Stimulated activated CD8-positive, alpha-beta memory T cell treated with anti-CD3 and anti-CD28 coated beads, Interleukin-7, amount 100 ng/mL, for 1 hour (primary cell): ENCODE measurements around the gene KCND3.

Experiments
- DNase-seq, 2 donors: peaks; one replicate each; pipeline ENCODE4 v3.0.0-alpha.2; 2020; ENCODE audit warnings: low read depth in 2 of 2

The KCND3 gene

DNA sequence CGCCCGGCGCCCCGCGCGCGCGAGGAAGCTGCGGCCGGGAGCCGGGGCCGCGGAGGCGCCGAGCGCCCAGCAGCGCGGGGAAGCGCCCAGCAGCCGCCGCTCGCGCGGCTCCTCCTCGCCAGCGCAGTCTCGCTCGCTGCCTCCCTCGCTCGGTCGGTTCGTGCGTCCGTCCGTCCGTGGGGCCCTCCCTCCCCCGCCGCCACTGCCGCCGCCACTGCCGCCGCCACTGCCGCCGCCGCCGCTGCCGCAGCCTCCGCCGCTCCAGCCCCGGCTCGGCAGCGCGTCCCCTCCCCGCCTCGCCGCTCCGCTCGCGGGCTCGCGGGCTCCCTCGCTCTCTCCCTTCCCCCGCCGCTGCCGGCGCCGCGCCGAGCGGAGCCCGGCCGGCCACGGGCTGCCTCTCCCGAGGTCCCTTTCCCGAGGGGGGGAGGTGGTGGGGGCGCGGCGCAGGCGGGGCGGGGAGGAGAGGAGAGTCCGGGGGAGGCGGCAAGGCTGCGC is at the start of gene KCND3:
Gene KCND3, minus strand, starts transcription at position 138 of the 495 bp plus-strand sequence.
- no peak for DNase-seq

DNA sequence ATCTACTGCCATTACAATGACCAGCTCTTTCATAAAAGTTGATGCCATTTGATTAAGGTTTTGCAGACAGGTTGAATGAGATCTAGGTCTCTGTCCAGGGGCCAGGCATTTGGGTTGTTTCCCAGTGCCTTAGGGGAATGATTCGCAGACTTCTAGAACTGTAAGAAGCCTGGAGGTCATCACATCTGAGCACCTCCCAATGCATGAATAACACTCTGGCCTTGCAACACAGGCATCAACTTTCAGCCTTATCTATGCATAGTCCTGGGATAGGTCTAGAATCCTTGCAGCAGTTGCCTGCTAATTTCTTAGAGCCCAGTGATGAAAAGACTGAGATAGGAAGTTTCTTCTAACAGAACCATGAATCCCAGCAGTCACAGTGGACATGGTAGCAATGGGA is 44.8 kb upstream of the KCND3 start:
- no peak for DNase-seq

DNA sequence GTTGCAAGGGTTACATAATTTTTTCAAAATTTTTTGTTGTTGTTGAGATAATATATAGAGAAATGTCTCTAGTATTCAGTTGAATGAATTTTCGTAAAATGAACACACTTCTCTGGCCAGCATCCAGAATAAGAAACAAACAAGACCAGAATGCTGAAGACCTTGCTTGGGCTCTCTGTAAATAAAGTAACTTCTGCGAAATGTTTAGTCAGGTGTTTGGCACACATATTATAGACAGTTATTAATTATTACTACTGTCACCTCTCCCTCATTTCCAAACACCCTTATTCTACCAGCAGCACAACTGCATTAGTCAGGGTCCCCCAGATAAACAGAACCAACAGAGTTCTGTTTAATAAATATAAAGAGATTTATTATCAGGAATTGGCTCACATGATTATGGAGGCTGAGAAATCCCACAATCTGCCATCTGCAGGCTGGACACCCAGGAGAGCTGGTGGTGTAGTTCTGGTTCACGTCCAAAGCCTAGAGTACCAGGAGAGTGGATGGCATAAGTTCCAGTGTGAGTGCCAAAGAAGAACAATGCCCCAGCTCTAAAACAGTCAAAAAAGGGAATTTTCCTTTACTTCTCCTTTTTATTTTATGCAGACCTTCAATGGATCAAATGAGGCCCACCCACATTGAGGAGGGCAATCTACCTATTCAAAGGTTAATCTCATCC is 44.1 kb upstream of the KCND3 start:
- no peak for DNase-seq

DNA sequence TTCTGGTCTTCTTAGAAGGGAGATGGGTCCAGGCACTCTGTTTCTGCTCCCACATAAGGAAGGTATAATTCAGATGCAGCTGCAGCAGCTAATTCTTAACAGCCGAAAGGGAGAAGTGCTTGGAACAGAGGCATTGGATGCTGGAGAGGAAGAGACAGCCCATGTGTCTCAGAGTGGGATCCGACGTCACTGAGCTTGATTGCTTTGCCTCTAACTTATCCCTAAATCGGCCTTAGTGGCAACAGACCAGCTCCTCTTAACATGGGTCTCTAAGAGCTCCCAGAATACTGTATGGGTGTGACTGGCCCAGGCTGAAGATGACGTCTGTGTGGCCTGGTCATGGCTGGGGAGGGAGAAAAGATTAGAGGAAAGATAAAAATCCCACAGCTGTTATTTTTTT is 40.7 kb upstream of the KCND3 start:
- no peak for DNase-seq

DNA sequence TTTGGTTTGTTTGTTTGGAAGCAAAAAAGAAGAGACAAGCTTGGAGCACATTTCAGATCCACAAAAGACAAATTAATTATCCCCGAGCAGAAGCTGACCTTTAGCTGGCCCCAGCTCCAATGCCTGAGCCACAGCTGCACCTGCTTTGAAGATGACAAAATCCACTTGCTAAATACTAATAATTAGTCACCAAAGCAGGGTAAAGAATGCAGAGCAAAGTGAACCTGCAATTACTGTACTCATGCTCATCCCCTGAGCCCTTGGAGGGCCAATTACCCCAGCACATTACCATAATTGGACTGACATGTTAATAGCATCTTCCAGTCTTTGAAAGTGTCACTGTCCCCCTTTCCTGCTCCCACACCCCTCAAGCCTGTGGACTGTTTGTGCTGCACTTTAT is 38.2 kb upstream of the KCND3 start:
- no peak for DNase-seq

DNA sequence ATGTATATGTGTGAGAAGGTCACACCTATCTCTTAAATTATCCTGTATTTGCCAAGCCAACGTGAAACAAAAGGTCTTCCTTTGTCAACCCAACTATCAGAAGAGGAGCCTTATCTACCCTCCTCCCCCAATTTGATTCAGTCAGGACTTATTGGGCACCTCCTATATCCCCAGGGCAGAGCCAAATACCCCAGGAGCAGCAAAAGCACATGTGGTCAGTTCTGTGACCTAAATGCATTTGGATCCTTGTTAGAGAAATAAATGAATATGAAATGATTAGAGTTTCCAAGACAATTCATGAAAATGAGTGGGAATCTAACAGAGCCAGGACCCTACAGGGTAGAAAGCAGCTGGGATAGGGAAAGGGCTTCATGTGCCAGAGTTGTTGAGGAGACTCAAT is 37.0 kb upstream of the KCND3 start:
- no peak for DNase-seq

DNA sequence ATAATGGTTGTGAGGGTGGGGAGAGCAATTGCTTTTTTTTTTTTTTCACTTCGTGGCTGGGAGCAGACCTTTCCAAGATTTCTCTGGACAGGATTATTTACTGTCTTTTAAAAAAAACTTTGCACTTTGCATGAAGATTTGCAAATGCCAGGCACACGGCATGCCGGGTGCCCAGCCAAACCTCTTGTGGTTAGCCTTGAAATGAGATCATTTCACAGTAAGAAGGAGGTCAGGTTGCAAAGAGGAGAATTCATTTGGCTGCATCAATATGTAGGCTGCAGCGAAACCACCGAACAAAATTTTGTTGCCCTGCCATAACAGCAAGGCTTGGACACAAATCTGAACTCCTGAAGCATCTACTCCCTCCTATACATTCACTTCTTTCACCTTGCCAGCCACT is 36.5 kb upstream of the KCND3 start:
- DNase-seq = no peak

DNA sequence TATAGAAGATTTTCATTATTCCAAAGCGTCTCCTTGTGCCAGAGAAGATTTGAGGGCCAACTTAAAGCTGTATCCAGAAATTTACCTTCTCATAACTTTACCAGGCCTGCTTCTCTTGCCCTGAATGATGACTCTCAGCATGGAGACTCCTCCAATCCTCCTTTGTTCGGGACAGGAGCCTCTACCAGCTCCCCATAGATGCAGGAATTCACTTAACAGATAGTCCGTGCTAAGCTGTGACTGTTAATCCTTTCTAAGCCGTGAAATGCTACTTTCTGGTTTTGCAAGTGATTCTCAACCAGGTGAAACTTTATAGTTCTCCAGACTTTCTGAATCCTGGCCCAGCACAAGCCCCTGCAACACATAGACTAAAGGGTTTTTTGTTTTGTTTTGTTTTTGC is 31.8 kb upstream of the KCND3 start:
- DNase-seq = no peak

DNA sequence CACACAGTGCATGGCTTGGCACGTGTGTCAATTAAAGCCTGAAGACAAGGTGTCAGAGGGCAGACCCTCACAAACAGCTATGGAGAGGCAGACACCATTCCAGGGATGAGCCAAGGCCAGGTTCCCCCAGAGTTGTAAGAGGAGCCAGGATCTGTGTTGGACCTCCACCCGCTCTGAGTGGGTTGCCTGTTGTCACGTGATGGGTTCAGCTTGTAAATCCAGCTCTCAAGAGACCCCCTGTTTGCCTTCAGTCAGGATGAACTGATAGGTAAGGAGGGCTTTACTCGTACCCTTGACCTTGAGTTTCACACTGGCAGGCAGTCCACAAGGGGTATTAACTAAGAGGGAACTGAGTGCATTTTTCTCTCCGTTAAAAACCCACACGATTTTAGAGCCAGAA is 27.7 kb upstream of the KCND3 start:
- DNase-seq = no peak

DNA sequence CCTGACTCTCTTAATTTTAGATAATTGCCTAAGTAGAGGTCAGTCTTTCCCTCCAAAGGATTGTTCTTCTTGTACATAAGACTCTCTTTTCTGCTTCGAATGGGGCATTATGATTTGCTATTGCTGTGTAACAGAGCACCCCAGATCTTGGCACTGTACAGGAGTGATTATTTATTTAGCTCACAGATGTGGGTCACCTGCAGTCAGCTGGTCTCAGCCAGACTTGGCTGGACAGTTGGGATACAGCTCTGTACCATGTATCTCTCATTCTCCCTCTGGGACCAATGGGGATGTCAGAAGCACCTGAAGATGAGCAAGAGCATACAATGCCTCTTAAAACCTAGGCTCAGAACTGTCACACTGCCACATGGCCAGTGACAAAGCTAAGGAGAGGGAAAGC is 23.4 kb upstream of the KCND3 start:
- DNase-seq = no peak

DNA sequence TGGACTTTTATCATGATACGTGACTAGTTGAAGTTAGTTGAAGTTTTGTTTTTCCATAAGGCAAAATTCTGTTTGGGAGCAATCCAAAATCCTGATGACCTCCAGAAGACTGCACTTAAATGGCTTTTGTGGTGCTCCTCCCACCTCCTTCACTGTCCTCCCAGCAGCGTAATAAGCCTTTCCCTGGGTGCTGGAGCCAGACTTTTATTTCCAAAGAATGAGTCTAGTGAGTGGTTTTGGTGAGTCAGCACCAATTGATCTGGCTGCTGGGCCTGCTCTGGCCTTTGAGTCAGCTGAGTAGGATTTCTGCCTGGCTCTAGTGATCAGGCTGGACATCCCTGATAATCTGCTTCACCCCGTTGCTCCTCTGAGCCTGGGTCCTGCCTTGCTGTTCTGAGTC is 21.7 kb upstream of the KCND3 start:
- no peak for DNase-seq

DNA sequence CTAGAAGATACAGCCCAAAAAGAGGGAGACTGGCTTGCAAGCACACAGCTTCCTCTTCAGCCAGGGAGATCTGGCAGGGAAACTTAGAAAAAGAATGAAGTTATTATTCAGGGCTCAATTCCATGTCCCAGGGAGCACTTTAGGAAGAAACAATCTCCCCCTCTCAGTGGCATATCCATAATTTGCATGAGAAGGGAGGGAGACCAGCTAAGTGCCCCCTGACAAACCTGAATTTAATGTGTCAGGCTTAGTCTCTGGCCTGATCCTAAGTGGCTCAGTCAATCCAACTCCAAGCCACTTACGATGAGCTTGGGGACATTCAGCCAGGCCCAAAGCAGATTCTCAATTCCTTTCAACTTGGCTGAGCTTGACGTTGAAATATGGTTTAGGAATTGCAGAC is 17.7 kb upstream of the KCND3 start:
- no peak for DNase-seq

DNA sequence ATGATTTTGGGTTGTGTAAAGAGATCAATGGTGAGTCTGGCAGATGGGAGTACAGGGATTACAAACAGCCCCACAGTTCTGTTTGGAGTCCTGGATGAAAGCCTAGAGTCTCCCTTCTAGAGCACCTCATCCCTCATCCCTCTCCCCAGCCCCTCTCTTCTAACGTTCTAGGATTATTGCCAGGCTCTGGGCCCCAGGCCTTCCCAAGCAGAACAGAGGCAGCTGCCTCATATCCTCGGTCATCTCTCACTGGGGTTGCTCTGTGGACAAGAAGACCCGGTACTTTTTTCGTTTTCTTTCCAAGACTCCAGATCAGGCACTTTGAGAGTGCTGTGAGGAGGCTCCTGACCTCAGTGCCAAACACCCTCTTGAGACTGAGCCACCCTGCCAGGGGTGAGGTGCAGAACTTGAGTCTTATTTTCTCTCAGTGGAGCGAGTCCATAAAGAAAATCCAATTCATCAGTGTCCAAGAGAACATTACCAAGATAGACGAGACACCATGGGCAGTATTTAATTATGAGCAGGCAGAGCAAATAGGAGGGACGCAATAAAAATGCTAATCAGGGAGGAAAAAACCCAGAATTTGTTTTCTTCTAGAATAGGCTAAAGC is 17.1 kb upstream of the KCND3 start:
- DNase-seq = no peak

DNA sequence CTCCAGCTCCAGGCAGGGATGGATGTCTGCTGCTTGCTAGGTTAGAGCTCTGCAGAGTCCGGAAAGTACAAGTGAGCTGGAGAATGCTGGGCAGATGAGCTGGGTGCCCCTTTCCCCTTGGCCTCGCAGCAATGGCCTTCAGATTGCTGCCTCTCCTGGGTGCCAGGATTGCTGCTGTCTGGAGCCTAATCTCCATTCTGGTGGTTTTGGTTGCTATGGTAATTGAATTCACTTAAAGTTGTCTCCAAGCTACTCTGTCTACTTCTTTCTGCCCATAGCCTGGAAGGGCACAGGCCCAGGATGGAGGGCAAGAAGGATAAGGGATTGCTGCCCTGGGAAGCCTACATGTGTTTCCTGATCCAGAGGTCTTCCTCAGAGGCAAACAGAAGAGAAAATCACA is 14.6 kb upstream of the KCND3 start:
- DNase-seq = no peak

DNA sequence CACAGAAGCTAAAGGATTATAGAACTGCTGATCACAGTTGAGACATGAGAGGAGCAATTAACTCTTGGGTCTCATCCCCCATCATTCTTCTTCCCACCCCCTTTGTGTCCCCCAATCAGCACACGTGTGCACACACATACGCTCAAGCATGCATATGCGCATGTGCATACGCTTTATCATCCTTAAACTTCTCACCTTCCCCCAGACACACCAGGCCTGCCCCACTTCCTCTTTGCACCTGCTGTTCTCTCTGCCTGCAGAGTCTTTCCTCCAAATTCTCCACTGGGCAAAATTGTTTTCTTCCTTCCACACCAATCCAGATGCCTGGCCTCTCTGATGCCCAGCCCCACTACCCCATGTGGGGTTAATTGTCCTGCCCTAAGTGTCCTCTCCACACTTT is 13.0 kb upstream of the KCND3 start:
- no peak for DNase-seq

DNA sequence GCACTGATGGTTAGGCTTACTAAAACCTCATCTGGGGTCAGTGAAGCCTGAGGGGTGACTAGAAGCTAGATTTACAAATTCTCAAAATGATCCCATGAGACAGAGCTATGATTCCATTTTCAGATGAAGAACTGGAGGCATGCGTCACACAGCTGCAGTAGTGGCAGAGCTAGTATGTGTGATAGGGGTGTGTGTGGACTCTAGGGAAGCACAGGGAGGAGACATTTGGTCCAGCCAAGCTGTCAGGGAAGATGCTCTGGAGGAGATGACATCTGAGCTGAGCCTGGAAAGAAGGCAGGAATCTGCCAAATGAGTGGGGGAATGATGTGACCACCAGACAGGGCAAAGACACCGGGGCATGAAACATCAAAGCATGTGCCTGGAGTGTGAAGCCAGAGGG is 12.0 kb upstream of the KCND3 start:
- no peak for DNase-seq

DNA sequence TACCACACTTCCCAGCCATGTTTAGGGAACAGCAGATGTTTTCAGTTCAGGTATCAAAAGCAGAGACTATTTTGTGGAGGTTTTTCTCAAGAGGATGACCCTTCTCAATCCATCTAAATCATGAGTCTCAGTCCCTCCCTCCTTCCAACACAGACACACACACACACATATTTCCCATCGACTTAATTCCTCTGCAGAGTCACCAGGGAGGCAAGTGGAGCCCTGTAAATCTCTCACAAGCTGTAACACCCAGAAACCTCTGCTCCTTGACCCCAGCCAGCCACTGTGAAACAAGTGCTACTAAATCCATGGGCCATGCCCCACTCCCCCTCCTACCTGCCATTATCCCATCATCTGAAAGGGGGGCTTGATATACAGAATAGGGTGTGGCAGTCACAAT is 10.6 kb upstream of the KCND3 start:
- no peak for DNase-seq

DNA sequence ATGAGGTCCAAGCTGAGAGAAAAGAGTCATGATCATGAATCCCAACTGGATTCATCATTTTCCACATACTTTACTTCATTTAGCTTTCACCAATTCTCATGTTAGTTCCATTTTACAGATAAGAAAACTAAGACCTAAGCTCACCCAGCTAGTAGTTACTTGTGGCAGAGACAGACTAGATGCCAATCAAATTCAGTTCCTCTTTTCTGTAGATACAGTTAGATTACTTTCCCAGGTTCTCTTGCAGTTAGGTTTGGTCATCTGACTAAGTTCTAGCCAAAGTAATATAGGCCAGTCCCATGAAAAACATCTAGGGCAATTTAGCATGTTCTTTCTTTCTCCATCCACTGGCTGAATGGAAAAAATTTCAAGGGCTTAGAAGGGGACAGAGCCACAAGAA is 8.9 kb upstream of the KCND3 start:
- no peak for DNase-seq

DNA sequence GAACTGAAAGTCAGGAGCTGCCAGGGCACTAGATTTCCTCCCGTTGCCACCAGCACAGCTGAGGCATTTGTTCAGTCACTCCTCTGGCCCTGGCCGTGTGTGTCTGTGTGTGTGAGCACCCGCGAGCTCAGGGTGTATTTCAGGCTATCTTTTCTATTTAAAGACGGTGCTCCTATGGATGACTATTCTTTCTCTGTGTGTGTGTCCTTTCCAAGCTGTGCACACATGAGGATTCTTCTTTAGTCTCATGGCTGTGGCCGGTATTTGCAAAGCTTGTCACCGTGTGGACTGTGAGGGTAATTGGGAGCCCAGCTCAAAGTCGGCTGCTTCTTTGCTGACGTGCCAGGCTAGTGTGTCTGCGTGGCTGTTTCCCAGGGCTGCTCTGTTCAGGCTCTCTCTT is 3.0 kb upstream of the KCND3 start:
- DNase-seq = no peak

DNA sequence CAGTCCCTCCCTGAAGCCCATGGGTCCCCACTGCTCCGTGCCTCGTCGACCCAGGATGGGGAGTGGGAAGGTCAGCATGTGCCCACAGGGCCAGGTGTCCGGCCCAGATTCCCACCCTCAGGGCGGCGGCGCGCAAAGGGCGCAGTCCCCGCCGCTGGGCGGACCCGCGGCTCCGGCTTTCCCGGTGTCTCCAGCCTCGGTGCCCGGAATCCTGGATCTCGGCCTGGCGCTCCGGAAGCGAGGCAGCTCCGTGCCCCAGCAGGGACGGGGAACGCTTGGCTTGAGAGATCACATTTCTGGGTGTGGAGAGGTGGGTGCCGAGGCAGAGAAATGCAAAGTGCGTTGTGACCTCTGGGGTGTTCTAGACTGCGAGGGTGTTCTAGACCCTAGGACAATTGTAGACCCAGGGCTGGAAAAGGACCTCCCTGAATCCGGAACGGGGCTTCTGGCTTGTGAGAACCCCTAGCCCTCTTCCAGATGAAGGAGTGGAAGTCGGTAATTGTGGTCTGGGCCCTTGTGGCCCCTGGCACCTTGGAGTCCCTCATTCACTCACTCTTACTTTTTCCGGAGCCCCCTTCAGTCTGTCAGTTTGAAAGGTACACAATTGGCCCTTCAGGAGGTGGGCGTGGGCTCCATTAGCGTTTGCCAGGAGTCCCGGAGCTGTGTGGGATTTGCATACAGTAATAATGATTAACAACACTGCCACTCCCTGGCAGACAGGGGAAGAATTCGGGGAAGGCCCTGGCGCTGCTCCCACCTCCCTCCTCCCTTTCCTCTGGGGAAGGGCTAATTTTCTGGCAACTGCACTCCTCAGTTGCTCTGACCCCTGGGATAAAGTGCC is 1.6 kb upstream of the KCND3 start:
- no peak for DNase-seq

DNA sequence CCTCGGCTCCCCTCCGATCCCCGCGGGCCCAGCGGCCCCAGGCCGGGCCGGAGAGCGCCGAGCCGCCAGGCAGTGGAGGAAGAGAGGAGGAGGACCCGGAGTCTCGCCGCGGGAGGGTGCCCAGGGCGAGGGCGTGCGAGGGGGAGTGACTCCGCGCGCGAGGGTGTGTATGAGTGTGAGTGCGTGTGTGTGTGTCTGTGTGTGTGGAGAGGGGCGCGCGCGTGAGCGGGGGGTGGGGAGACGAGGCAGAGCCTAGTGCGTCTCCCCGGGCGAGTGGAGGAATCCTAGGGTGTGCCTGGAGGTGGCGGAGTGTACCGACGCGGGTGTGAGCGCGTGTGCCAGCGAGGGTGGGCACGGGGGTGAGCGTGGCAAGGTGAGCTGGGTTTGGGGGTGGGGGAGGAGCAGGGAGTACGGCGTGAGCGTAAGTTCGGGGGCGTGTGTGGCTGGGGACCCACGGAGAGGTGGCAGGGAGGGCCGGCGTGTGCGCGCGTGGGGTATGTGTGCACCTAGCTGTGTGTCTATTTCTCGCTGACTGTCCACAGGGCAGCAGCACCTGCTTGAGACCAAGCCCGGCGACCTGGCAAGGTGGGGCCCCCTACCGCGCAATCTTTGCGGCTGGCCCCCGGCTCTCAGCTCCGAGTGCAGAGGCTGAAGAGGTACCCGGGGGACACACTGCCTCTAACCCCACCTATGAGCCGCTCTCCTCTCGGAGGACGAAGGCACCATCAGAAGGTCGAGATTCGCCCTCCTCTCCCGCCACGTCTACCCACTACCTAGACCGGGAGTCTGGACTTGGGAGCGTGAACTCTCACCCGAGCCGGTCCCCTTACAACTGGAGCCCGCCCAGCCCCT is 784 bp upstream of the KCND3 start:
- DNase-seq = no peak
